HG03175 (cell line): Measurements from ENCODE around the gene KLK5.
"Not testable (repeated sequence)": the region's sequence is repeated elsewhere in the genome, so short reads cannot be mapped to it uniquely, and the experiment has no call there.

Experiments
- ATAC-seq: cut with Tn5 transposase; IDR thresholded peaks from one replicate; pipeline ENCODE4 v1.9.1; 2021; ENCODE audit warnings: mild to moderate bottlenecking, moderate library complexity; ENCODE audit not compliant: unreplicated experiment

KLK5 gene

GRCh38 chr19:50952910-50953309 lies at the start of gene KLK5:
Gene KLK5 (minus strand): TSS chr19:50953038. CDS start chr19:50952657, 381 bp downstream.
- no peak for ATAC-seq

- ATAC-seq, result no peak
Observed at GRCh38 chr19:51002089-51002532, 49.3 kb upstream of the KLK5 start.

GRCh38 chr19:51001515-51001914 lies 48.7 kb upstream of the KLK5 start, which contains the start of gene KLK8:
Gene KLK8 (minus strand): TSS chr19:51001604. CDS start chr19:51001167, 437 bp downstream.
- ATAC-seq, result no peak

GRCh38 chr19:51000981-51001380 lies 48.1 kb upstream of the KLK5 start:
- ATAC-seq, result no peak

GRCh38 chr19:51000426-51000825 lies 47.6 kb upstream of the KLK5 start:
- ATAC-seq, result no peak

- no peak for ATAC-seq
Observed at GRCh38 chr19:50998686-50999085, 45.8 kb upstream of the KLK5 start.

- ATAC-seq, result no peak
Observed at GRCh38 chr19:50998061-50998460, 45.2 kb upstream of the KLK5 start.

GRCh38 chr19:50994129-50994528 lies 41.3 kb upstream of the KLK5 start:
- ATAC-seq, result no peak

GRCh38 chr19:50992666-50993035 lies 39.8 kb upstream of the KLK5 start:
- no peak for ATAC-seq

GRCh38 chr19:50984416-50984815 lies 31.6 kb upstream of the KLK5 start:
- ATAC-seq, result not testable (repeated sequence)

GRCh38 chr19:50983625-50984292 lies 30.9 kb upstream of the KLK5 start, which contains the start of gene KLK7:
Gene KLK7 (minus strand): TSS chr19:50983917. CDS start chr19:50982399, 1,518 bp downstream.
- no peak for ATAC-seq

- no peak for ATAC-seq
Observed at GRCh38 chr19:50982186-50982585, 29.3 kb upstream of the KLK5 start.

GRCh38 chr19:50981587-50982146 lies 28.8 kb upstream of the KLK5 start:
- ATAC-seq, result no peak

- ATAC-seq, result no peak
Observed at GRCh38 chr19:50980208-50980607, 27.4 kb upstream of the KLK5 start.

- no peak for ATAC-seq
Observed at GRCh38 chr19:50979758-50980157, 26.9 kb upstream of the KLK5 start.

- no peak for ATAC-seq
Observed at GRCh38 chr19:50978772-50979390, 26.0 kb upstream of the KLK5 start.

- ATAC-seq, result no peak
Observed at GRCh38 chr19:50977626-50978025, 24.8 kb upstream of the KLK5 start.

GRCh38 chr19:50975766-50976165 lies 22.9 kb upstream of the KLK5 start:
- ATAC-seq, result no peak

GRCh38 chr19:50974702-50975556 lies 22.1 kb upstream of the KLK5 start:
- ATAC-seq, result no peak

- no peak for ATAC-seq
Observed at GRCh38 chr19:50972795-50973376, 20.0 kb upstream of the KLK5 start.

- not testable (repeated sequence) for ATAC-seq
Observed at GRCh38 chr19:50969810-50970209, 17.0 kb upstream of the KLK5 start.
